Measurements from ENCODE around the gene ZNF274. TPM values are rescaled to one million over a fixed set of nuclear protein-coding genes. Genes with fewer than 3 reads are reported as not detected.

The ZNF274 gene
- total and polyA plus RNA-seq, 9 of the 15 experiments (the other 6 are each of a cell fraction or from before 2014, with no cell fraction given) = 5.2 to 37.0 (median 28.1) TPM

DNA sequence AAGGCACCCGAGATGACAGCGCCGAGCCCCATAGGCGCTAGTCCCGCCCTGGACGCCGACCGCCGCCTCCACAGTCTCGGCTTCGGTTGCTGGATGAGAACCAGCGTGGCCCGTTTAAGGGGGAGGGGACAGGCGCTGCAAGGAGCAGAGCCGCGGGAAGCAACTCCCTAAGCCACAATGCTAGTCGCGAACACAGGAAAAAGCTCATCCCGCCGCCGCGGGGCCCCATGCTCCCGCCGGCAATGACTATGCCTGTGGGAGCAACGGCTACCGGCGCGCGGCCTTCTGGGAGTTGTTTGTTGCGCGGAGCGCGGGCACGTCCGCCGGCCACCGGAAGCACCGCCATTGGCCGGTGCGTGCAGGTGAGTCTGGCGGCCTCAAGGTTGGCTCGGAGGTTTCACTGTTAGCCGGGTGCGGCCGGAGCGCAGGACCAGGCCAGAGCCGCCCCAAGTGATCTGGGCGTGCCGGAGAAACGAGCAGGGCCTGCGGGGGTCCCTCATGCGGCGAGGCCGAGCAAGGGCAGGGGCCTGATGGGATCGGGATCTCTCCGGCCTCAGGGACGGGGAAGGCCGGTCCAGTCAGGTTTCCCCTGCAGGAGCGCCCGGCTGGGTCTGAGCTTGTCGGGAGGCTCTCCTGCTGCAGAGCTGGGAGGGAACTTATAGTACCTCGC is 45.9 kb downstream of the ZNF274 start, which contains the start of gene ZNF544 (continued):
- no peak for TF ChIP-seq ZNF707 (CRISPR knock-in tag; conservative IDR thresholded peaks at IDR 0.05)
- peak; percentile 55; the same call in 1 of the 2 replicates for TF ChIP-seq ZNF12 (CRISPR knock-in tag; IDR thresholded peaks at IDR 0.05)
- no peak for TF ChIP-seq RAD21 (CRISPR knock-in tag; conservative IDR thresholded peaks at IDR 0.05 in 1 of 2, IDR thresholded peaks at IDR 0.05 in 1 of 2)
- TF ChIP-seq TCF3 (CRISPR knock-in tag; IDR thresholded peaks at IDR 0.05) = no peak
- peak in 1 of 2 experiments; percentile 28; a peak in 1 of 4 replicates for TF ChIP-seq FOXK2 (conservative IDR thresholded peaks at IDR 0.05 in 1 of 2, IDR thresholded peaks at IDR 0.05 in 1 of 2; ENCODE audit: low read depth in 2 of 2)
- TF ChIP-seq CHD2 (IDR thresholded peaks at IDR 0.05; ENCODE audit: low read depth, low read length) = no peak
- TF ChIP-seq ZZZ3 (IDR thresholded peaks at IDR 0.05) = 0 out of 2 replicates have a peak, but pooled peaks have one; percentile 37
- no peak for TF ChIP-seq KAT7 (CRISPR knock-in tag; IDR thresholded peaks at IDR 0.05; ENCODE audit: borderline replicate concordance)
- TF ChIP-seq IRF2 (CRISPR knock-in tag; IDR thresholded peaks at IDR 0.05) = no peak
- TF ChIP-seq SP1 (CRISPR knock-in tag; IDR thresholded peaks at IDR 0.05) = peak; percentile 46; the same call in 1 of the 2 replicates
- TF ChIP-seq, protein P1, sequence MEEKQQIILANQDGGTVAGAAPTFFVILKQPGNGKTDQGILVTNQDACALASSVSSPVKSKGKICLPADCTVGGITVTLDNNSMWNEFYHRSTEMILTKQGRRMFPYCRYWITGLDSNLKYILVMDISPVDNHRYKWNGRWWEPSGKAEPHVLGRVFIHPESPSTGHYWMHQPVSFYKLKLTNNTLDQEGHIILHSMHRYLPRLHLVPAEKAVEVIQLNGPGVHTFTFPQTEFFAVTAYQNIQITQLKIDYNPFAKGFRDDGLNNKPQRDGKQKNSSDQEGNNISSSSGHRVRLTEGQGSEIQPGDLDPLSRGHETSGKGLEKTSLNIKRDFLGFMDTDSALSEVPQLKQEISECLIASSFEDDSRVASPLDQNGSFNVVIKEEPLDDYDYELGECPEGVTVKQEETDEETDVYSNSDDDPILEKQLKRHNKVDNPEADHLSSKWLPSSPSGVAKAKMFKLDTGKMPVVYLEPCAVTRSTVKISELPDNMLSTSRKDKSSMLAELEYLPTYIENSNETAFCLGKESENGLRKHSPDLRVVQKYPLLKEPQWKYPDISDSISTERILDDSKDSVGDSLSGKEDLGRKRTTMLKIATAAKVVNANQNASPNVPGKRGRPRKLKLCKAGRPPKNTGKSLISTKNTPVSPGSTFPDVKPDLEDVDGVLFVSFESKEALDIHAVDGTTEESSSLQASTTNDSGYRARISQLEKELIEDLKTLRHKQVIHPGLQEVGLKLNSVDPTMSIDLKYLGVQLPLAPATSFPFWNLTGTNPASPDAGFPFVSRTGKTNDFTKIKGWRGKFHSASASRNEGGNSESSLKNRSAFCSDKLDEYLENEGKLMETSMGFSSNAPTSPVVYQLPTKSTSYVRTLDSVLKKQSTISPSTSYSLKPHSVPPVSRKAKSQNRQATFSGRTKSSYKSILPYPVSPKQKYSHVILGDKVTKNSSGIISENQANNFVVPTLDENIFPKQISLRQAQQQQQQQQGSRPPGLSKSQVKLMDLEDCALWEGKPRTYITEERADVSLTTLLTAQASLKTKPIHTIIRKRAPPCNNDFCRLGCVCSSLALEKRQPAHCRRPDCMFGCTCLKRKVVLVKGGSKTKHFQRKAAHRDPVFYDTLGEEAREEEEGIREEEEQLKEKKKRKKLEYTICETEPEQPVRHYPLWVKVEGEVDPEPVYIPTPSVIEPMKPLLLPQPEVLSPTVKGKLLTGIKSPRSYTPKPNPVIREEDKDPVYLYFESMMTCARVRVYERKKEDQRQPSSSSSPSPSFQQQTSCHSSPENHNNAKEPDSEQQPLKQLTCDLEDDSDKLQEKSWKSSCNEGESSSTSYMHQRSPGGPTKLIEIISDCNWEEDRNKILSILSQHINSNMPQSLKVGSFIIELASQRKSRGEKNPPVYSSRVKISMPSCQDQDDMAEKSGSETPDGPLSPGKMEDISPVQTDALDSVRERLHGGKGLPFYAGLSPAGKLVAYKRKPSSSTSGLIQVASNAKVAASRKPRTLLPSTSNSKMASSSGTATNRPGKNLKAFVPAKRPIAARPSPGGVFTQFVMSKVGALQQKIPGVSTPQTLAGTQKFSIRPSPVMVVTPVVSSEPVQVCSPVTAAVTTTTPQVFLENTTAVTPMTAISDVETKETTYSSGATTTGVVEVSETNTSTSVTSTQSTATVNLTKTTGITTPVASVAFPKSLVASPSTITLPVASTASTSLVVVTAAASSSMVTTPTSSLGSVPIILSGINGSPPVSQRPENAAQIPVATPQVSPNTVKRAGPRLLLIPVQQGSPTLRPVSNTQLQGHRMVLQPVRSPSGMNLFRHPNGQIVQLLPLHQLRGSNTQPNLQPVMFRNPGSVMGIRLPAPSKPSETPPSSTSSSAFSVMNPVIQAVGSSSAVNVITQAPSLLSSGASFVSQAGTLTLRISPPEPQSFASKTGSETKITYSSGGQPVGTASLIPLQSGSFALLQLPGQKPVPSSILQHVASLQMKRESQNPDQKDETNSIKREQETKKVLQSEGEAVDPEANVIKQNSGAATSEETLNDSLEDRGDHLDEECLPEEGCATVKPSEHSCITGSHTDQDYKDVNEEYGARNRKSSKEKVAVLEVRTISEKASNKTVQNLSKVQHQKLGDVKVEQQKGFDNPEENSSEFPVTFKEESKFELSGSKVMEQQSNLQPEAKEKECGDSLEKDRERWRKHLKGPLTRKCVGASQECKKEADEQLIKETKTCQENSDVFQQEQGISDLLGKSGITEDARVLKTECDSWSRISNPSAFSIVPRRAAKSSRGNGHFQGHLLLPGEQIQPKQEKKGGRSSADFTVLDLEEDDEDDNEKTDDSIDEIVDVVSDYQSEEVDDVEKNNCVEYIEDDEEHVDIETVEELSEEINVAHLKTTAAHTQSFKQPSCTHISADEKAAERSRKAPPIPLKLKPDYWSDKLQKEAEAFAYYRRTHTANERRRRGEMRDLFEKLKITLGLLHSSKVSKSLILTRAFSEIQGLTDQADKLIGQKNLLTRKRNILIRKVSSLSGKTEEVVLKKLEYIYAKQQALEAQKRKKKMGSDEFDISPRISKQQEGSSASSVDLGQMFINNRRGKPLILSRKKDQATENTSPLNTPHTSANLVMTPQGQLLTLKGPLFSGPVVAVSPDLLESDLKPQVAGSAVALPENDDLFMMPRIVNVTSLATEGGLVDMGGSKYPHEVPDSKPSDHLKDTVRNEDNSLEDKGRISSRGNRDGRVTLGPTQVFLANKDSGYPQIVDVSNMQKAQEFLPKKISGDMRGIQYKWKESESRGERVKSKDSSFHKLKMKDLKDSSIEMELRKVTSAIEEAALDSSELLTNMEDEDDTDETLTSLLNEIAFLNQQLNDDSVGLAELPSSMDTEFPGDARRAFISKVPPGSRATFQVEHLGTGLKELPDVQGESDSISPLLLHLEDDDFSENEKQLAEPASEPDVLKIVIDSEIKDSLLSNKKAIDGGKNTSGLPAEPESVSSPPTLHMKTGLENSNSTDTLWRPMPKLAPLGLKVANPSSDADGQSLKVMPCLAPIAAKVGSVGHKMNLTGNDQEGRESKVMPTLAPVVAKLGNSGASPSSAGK (IDR thresholded peaks at IDR 0.05) = peak; percentile 86
- TF ChIP-seq NCOA1 (IDR thresholded peaks at IDR 0.05; ENCODE audit: low read depth) = peak; percentile 37; the same call in 1 of the 2 replicates
- TF ChIP-seq, protein P2, sequence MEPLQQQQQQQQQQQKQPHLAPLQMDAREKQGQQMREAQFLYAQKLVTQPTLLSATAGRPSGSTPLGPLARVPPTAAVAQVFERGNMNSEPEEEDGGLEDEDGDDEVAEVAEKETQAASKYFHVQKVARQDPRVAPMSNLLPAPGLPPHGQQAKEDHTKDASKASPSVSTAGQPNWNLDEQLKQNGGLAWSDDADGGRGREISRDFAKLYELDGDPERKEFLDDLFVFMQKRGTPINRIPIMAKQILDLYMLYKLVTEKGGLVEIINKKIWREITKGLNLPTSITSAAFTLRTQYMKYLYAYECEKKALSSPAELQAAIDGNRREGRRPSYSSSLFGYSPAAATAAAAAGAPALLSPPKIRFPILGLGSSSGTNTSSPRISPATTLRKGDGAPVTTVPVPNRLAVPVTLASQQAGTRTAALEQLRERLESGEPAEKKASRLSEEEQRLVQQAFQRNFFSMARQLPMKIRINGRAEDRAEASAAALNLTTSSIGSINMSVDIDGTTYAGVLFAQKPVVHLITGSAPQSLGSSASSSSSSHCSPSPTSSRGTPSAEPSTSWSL (CRISPR knock-in tag; IDR thresholded peaks at IDR 0.05; ENCODE audit: borderline replicate concordance) = no peak
- TF ChIP-seq ZNF23 (CRISPR knock-in tag; IDR thresholded peaks at IDR 0.05) = no peak
- TF ChIP-seq CXXC5 (CRISPR knock-in tag; IDR thresholded peaks at IDR 0.05) = peak; percentile 89
